HG03439 (cell line): ENCODE results near the gene STRADA.

Source experiments
- ATAC-seq: cut with Tn5 transposase; IDR thresholded peaks from one replicate; pipeline ENCODE4 v1.9.1; 2021; ENCODE audit warnings: mild to moderate bottlenecking, moderate library complexity; ENCODE audit not compliant: unreplicated experiment

STRADA gene

DNA sequence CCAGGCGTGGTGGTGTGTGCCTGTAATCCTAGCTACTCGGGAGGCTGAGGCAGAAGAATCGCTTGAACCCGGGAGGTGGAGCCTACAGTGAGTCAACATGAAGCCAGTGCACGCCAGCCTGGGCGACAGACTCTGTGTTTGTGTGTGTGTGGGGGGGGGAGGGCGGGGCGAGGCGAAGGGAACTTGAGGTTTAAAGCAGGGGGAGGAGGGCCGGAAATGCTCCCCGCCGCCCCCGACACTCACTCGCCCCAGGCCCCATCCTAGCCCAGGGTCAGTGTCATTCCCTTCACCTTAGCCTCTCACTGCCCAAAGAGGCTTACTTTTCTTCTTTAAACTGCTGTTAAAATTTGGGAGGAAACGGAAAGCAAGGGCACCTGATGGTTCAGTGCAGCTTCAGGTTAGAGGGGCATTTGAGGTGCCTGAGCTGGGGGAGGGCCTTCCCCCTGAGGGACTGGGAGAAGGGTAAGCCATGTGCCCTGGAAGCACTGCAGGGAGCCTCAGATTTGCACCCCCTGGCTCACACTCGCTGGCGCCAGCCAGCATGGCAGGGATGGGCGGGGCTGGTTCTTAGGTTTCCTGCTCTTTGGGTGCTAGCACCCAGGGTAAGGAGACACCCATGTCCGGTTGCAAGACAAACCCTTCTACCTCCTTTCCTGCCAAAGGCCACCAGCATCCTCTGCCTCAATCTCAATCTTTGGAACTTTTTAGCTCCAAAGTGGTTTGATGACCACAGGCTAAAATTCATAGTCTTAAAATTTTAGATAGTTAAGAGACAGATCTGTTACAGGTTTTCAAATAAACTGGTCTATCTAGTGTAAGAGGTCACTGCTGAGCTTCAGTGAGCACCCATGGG, 39.5 kb downstream of the STRADA start:
- no peak for ATAC-seq

DNA sequence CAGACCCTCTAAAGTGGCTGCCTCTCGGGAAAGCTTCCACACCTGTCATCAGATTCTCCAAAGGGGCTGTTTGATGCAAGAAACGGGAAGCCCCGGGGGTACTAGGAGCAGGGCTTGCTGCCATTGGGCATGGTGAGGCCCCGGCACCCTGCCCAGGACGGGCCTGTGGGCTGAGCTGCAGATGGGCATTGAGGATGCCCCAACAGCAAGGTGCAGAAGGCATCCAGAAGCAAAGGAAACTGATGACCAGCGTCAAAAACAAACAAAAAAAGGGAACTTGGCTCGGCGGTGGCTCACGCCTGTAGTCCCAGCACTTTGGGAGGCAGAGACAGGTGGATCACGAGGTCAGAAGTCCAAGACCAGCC, 40.2 kb downstream of the STRADA start:
- ATAC-seq = no peak

DNA sequence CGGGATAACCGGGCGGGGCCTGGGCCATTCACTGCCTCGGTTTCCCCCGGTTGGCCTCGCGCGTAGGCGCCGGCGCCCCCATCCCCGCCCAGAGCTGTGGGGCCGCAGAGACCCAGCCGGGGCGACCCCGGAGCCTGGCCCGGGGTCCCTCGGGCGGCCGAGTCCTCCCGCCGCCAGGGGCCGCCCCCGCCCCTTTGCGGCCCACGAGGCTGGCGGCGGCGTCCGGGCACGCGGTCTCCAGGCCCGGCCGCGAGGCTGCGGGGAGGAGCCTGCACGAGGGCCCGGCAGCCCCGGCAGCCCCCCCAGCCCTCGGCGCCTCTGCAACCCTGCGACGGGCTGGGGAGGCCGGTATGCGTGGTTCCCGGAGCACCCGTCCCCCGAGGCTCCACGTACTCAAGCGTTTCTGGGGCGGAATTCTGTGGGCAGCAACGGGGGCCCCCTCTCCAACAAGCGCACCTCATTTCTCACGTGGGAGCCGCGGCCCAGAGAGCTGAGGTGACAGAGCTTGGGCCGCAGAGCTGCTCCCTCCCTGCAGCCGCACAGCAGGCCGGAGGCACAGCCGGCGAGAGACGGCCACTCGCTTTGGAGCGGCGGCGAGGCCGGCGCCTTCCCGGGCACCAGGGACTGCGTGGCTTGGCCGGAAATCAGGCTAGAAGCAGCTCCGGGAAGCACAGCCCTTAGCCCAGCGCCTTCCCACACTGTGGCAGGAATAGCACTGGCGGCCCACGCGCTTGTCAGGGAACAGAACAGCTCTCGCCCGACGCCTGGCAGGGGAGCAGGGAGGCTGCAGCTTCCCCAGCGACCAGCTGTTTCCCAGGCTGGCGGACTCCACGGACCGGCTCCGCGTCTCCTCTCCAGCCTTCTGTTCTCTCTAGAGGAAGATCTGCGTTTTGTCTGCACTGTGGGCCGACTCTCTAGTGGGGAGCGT, 40.8 kb downstream of the STRADA start:
- no peak for ATAC-seq

DNA sequence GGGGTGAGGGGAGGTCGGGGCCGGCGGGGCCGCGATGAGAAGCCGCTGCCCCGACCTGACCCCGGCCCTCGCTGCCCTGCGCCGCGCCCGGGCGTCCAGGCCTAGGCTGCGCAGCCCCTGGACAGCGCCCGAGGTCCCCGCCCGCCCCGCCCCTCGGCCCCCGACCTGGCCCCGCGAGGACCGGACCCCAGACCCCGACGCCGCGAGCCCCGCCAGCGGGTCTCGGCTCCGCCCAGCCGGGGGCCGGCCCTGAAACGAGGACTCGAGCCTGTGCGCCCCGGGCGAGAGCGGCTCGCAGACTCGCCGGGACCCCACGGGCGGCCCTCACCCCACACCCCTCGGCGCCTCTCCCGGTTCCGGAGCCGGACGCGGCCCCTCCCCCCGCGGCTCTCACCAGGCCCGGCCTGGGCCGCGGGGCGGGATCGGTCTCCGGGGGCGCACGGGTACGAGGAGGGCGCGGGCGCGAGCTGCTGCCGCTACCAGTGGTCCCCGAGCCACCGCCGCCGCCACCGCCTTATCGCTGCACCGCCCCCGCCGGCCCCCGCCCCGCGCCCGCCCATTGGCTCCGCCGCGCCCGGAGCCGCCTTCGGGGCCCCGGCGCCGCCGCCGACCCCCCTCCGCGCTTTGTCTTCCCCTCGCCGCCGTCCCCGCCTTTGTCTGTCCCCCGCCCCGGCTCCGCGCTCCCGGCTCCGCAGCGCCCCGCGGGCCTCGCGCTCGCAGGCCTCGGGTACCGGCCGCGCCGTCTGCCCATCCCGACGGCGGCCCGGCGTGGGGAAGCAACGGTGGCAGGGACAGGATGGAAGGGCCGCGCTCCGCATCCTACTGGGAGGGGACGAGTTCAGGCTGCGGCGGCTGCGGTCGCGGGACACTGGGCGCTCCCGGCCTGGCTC, 41.7 kb downstream of the STRADA start, which contains the start of gene LIMD2:
LIMD2 (minus strand) TSS at position 488 of the 890 bp plus-strand sequence. CDS start 827 bp downstream, outside the sequence.
- ATAC-seq = no peak

DNA sequence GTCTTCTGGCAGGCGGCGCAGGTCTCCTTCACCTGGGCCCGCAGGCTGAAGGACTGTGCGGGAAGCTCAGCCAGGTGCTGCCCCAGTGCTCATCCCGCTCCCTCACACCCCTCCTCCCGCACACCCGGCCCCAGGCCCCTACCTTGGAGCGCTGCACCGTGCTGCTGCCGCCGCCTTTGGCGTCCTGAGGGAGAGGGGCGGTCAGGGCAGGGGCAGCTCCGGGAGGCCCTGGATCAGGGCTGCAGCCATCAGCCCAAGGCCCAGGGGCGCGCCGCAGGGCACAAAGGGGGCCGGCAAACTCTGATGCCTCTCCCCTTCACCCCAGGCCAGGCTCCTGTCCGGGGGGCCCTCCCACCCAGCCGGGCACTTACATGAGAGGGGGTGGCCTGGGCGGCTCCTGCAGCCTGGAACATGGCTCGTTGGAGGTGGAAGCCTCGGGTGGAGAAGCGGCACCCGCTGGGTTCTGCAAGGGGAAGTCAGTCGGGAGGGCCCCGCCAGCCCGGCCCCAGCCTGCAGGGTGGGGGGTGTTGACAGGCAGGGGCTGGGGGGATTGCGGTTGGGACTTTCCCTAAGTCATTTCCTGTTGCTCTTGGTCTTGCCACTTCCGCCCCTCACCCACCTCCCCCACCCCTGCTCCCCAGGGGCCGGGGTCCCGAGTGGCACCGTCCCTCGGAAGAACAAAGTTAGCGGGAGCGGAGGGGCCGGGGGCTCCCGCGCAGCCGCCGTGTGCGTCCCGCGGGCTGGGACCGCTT, 42.5 kb downstream of the STRADA start:
- ATAC-seq = no peak

DNA sequence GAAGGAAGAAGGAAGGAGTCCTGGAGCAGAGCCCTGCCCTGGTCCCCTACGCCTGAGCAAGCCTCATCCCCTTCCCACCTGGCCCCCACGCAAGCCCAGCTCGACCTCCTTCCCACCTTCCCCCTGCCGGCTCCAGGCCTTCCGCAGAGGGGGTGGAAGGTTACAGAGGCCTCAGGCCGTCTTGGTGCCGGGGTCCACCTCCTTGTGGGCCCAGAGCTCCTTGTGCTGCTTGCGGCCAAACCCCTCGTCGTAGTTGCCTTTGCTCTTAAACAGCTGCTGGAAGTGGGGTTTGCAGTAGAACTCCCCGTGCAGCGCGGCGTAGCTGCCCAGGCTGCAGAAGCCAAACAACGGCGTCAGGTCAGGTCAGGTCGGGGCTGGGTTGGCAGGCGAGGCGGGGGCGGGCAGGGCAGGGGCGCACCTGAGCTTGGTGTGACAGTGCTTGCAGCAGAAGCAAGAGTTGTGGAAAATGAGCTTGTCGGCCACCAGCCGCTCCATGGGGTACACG, 43.2 kb downstream of the STRADA start:
- no peak for ATAC-seq

DNA sequence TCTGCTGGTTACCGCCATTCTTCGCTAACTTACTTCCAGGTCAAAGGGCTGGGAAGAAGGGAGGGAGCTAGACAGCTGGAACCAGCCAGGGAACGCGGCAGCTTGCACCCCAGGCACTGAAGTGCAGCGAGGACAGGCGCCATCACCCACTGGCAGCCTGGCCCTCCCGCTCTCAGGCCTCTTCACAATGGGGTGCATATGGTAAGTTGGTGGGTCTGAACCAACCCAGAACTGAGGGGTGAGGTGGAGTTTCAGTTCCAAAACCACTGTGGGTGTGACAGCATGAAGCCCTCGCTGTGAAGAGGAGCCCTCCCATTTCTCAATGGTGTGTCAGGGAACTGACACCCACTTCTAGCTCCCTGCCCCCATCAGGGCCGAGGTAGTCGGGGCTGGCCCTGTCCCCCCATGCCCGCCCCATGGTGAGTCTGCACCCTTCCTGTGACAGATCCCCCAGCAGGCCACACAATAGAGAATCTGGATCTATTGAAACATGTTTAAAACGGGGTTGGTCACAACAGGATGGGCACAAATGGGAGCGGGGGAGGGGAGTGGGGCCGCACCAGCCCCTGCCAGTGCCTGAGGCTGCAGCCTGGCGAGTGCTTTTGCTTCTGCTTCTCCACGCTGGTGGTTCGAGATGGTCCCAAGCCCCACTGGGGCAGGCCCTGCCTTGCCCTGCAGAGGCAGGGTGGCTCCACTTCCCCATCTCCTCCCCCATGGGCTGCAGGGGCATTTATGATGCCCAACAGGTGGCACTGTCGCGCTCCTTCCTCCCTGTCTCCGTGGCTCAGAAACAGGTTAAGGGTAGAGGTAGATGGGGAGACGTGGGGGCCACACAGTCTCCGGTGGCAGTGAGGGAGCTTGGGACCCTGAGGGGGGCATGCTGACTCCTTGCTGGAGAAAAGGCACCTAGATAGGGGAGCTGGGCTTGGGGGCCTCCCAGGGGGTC, 44.0 kb downstream of the STRADA start:
- peak; percentile 36 for ATAC-seq

DNA sequence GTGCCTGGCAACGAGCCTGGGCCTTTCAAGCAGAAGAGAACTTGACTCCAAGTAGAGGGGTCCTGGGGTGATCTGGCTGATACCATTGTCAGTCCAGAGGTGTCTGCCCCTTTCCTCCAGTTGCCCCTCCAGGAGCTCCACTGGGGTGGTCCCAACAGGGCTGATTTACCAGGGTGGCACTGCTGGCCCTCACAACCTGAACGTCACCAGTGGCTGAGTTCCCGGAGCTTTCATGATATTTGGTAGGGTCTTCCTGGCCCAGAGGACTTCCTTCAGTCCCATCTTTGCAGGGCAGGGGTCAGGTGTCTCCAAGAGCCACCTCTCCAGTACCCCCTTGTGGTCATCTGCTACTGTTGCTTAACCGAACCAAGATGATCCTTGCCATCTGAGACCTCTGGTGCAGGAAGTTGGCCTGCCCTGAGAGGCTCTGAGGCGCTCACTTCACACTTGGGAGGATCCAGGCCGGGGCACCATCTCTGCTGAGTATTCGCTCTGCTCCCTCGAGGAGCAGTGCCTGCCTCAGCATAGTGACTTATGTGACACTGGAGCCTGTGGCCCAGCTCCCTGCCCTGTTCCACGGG, 45.1 kb downstream of the STRADA start:
- no peak for ATAC-seq

DNA sequence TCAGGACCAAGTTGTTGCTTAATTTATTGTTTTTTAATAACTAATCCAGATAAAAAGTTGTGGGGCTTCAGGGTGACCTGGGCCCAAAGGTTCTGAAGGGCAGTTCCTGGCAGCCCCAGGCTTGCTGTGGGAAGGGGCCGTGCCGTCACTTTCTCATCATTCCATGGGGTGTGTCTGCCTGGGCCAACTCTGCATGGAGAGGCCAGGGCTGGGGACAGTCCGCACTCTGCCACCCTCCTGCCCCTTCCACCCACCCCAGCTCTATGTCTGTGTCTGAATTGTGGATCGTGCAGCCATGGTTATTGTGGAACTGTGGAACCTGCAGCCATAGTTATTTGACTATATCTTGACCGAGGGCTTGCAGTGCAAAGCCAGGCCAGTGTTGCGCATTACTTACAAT, 45.7 kb downstream of the STRADA start:
- no peak for ATAC-seq

DNA sequence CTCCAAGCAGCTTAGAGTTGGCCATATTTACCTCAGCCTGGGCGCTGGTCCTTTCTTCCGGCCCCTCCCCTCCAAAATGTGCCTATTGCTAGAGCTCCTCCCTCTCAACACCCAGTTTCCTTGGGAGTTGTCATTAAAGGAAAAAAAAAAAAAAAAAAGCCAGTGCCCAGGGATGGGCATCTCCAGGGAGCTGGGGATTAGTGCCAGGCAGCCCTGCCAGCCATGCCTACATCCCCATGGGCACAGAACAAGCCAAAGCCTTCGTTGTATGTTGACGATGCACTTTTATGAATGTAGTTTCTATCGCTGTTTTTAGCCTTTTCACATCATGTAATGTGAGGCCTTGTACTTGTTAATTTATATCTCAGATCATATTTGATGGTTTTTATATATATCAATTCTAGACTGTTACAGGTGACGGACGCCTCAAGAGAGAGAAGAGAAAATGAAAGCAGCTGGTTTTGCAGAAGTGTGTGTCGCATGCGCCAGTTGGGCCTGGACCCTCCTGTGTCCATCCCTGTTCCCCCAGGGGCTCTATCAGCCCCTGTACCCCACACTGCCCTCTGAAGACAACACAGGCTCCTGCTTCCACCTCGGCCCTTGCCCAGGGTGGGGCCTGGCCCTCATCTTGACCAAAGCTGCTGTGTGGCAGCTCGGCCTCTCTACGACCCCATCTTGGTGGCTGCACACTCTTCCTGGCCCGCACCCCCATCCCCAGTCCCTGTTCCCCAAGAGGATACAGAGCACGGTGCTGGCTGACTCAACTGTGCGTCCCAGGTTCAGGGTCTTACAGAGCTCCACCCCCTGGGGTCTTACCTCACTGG, 46.4 kb downstream of the STRADA start:
- no peak for ATAC-seq

DNA sequence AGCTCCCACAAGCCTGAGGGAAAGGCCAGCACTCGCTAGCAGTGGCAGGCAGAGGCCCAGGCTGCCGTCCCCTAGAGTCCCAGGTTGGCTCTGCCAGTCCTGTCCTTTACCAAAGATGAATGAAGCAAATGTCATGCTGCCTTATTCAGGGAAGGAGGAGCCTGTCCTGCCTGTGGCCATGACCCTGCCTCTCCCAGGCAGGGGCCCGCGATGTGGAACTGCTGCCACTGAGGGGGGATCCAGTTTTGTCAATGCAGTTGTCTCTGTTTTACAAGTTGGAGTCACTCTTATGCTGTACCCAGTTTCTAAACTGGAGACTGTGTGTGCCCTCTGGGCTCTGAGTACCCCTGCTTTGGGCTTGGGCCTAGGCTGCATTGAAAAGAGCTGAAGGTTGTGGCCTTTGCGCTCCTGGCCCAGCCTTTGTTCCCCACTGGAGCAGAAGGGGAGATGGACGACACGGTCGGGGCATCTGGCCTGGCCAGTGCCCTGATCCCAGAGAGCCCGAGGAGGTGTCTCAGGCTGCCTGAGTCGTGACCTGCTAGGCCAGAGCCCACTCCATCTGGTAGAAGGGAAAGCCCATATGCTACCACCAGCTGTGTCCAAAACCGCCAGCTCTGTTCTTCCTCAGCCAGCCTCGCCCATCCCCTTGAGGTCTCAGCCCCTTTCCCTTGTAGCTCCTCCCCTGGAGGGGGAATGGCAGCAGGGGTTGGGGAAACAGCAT, 47.2 kb downstream of the STRADA start:
- ATAC-seq = no peak

DNA sequence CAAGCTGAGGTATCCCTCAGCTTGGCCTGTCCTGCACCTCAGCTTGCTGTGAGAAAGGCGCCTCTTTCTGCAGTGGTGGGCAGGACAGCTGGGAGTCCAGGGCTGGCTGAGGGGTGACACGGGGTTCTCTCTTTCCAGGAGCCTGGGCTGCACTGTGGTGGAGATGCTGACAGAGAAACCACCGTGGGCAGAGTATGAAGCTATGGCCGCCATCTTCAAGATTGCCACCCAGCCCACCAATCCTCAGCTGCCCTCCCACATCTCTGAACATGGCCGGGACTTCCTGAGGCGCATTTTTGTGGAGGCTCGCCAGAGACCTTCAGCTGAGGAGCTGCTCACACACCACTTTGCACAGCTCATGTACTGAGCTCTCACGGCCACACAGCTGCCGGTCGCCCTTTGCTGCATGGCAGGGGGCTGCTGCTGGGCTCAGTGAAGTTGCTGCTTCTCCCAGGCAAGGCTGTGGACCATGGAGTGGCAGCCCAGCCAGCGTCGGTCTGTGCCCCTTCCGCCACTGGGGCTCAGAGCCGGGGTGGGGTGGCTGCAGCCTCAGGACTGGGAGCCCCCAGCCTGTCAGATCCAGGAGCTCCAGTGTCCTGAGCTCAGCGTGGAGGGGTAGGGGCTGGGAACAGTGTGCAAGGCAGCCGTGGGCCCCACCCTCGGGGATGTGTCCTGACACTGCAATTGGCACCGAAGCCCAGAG, 48.0 kb downstream of the STRADA start:
- no peak for ATAC-seq

DNA sequence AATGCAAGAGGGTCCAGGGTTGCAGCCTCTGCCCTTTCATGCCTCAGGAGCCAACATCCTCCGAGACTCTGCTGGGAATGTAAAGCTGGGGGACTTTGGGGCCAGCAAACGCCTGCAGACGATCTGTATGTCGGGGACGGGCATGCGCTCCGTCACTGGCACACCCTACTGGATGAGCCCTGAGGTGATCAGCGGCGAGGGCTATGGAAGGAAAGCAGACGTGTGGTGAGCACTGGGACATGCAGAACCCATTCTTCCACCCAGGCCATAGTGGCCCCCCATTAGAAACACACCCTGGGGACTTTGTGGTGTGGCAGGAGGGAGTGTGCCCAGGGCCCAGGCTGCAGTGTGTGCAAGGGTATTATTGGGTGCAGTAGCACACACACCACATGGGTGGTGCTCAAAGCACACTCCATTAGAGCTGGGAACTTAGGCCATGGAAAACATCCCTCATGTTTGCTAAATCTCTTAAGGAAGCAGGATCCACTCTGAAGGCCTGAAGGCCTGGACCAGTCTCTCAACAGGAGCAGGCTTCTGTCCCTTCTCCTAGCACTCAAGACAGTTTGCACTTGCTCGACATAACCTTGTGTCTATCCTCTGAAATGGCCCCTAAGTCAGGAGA, 49.3 kb downstream of the STRADA start:
- no peak for ATAC-seq

DNA sequence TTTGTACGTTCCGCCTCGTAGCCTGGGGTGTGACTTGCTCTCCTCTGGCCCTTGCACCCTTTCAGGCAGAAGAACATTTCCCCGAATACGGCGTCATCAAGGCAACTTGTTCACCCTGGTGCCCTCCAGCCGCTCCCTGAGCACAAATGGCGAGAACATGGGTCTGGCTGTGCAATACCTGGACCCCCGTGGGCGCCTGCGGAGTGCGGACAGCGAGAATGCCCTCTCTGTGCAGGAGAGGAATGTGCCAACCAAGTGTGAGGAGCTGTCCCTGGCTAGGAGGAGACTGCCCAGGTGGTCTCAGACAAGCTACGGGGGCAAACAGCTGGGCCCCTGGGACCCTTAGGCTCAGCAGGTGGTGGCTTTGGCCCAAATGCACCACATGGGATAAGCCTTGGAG, 52.1 kb downstream of the STRADA start:
- ATAC-seq = no peak

DNA sequence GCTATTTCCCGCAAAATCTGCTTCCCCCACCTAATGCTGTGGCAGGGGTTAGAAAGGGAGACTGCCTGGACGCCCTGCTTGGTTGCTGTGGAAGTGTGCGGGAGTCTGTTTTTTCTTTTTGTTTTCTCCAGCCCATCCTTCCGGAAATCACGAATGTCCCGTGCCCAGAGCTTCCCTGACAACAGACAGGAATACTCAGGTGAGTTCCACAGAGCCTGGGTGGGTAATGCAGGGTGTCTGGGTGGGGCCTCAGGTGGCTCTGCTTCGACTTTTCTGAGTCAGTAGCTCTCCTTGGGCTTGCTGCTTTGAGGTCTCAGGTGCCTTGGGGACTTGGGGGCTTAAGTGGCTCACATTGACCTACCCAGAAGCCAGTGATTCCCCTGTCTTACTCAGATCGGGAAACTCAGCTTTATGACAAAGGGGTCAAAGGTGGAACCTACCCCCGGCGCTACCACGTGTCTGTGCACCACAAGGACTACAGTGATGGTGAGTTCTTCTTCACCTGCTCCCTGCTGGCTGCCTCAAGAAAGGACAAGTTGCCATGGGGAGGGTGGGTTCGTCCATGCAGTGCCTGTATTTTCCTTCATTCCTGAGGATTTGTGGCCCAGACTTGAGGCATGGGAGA, 53.1 kb downstream of the STRADA start:
- ATAC-seq = no peak
